ENCODE measurements around the gene ROR2.

Gene ROR2

DNA sequence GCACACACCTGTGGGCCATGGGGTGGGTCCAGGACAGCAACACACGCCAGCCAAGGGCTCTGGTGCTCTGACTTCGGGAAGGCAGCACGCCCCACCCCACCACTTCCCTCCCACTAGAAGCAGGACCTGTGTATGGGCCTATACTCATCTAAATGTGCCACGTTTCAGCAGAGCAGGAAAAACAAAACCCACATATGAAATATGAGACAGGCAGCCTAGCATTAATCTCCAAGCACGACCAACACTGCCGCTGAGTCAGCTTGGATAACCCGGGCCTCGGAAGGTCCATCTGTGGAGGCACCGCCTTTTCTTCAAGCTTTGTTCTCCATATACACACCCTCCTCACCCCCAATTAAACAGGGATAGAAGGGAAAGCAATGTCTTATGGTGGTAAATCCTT lies 203.1 kb downstream of the ROR2 start:
- DNase-seq (ENCODE audit: low read depth, low spot score) = no peak

DNA sequence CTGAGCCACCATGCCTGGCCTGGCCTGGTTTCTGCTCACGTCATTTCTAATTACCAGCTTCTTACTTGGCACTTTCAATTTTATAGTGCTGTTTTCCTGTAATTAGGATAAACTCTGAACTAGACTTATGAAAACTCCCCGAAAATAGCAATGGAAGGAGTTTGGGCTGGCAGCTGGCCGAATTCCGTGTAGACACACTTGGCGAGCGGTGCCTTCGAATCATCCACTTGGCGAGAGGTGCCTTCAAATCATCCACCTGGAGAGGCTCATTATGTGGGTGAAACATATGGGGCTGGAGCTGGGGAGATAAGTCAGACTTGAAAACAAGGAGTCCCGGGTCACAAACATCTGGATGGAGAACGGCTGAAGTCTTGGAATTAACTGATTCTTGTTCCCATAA lies 203.7 kb downstream of the ROR2 start:
- DNase-seq (ENCODE audit: low read depth, low spot score) = no peak

DNA sequence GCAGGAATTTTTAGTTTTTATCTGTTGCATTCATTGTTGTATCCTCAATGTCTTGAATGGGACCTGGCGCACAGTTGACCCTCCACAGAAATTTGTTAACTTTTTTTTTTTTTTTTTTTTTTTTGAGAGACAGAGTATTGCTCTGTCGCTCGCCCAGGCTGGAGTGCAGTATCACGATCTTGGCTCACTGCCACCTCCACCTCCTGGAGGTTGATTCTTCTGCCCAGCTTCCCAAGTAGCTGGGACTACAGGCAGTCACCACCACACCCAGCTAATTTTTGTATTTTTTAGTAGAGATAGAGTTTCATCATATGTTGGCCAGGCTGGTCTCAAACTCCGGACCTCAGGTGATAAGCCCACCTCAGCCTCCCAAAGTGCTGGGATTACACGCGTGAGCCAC lies 205.9 kb downstream of the ROR2 start:
- DNase-seq (ENCODE audit: low read depth, low spot score) = no peak

DNA sequence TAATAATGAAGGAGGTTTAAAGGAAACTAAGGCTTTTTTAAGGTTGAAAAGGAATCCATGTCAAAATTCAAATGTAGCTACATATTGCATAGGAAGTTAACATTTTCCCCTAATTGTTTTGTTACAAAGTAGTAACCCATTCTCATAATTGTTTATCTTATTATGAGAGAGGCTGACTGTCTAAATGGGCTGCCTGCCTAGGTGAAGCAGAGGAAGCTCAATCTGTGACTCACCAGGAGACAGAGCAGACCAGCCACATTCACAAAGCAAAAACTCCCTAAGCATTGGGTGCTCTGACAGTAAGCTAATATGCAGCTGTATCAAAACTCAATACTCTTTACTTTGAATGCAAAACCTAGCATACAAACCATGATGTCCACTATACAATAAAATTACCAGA lies 208.5 kb downstream of the ROR2 start:
- peak; percentile 60 for DNase-seq (ENCODE audit: low read depth, low spot score)

DNA sequence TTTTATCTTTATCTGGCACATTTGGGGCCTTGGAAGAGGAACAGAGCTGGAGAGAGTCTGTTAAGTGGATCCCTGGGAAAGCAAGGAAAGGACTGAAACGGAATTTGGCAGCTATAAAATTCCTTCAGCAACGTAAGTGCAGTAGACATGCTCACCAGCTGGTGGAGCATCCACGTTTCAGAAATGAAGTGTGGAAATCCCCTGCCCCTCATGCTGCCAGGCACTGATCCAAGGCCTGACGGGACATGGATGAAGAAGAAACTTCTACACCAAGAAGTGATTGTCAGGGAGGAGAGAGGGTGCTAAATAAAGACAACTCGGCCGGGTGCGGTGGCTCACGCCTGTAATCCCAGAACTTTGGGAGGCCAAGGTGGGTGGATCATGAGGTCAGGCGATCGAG lies 209.3 kb downstream of the ROR2 start:
- DNase-seq (ENCODE audit: low read depth, low spot score) = peak; percentile 55

DNA sequence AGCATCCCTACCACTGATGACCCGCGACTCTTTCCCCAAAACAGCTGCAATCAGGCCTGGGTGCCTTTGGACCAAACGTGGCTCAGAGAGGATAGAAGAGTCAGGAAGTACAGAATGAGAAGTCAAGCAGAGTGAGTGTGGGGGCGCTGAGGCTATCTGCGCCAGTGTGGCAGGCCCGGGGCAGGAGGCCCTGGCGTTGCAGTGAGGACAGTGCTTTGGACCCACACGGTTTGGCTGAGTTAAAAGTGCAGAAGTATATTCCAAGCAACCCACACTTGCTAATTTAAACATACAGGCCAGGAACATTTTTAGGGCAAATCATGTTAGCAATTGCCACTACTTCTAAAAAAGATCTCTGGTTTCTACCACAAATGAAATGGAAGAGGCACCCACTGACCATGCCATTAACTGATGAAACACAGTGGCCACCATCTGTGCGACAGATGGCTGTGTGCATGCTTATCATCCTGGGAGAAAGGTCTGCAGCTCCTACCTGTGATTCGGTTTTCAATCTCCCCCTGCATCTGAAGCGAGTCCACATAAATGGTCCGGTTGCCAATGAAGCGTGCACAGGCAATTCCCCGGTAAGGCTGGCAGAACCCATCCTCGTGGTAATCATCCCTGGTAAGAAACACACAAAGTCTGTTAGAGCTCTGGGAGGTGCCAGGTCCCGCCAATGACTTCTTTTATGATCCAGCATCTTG lies 213.0 kb downstream of the ROR2 start:
- DNase-seq (ENCODE audit: low read depth, low spot score) = no peak

DNA sequence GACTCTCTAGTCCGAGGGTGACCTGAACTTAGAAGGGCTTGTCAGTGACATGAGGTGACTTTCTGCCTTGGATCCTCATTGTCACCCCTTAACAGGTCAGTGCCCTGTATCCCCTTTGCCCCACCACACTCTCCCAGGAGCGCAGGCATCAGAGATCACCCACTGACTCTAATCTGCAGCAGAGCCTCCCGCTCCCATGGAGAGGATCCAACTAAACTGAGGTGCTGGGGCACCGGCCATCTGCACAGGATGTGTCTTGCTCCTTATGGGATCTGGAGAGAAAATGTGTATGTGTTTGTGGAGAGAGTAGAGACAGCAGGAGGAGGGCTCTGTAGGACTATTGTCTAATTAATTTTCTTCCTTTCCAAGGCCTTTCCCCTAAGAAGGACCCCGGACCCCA lies 213.7 kb downstream of the ROR2 start:
- DNase-seq (ENCODE audit: low read depth, low spot score) = no peak

DNA sequence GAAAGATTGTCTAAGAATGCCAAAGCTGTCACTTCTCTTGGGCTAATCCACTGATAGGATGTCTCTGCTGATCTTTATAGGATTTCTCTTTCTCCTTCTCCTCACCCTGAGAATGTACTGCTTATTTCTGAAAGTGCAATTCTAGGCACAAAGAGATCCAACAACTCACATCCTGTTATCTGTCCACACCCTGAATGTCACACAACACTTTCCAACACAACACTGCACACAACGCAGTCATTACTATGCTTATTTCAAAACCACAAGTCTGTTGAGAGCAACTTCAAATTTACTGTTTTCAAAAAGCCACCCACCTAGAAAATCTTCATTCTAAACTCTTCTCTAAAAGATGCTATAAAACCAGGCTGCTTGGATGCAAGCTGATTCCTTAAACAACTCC lies 215.0 kb downstream of the ROR2 start:
- DNase-seq (ENCODE audit: low read depth, low spot score) = no peak

DNA sequence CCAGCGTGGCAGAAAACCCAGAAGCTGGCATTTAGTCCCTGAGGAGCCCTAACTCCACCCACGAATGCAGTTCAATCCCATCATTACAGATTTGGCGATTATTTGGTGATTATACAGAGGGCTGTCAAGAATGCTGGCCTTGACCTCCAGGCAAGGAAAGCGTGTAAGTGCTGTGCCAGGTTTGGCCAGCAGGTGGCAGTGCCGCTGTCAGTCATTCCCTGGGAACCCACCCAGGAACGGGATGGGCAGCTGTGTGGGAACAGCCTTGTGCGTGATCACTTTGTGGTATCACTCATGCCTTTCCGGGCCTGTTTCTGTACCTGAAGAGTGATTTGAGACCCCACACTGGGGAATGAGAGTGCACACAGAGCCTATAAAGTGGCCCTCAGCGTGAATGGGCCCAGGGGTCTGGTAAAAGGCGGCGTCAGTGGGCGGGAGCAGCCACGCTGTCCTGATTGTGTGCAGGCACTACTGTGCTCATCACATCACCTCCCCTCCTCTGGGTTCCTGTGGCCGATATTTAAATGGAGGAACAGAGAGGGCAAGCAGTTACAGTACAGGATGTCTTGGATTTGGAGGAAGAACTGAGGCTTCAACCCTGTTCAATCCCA lies 215.6 kb downstream of the ROR2 start:
- DNase-seq (ENCODE audit: low read depth, low spot score) = peak; percentile 72

DNA sequence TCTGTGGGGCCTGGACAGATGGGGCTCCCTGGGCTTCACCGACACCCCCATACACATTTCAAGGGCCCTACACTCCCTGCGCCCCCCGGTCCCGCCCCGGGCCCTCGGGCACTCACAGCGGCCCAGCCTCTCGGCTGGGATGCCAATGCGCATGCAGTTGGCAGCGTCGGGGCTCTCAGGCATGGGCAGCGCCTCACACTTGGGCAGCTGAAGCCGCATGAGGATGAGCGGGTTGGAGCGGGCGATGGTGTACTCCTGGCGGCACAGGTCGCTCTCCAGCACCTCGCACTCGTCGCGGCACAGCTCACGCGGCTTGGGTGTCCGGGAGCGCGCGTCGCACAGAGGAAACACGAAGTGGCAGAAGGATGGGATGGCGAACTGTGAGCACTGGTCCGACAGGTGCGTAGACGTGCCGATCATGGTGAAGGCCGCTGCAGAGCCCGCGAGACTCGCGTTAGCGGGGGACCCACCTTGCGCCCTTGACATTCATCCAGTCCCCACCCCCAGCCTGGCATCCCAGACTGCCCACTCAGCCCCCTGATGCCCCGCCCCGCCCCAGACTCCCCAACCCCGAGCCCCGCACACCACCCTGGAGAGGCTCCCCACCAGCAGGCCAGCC lies 216.9 kb downstream of the ROR2 start:
- DNase-seq (ENCODE audit: low read depth, low spot score) = no peak

DNA sequence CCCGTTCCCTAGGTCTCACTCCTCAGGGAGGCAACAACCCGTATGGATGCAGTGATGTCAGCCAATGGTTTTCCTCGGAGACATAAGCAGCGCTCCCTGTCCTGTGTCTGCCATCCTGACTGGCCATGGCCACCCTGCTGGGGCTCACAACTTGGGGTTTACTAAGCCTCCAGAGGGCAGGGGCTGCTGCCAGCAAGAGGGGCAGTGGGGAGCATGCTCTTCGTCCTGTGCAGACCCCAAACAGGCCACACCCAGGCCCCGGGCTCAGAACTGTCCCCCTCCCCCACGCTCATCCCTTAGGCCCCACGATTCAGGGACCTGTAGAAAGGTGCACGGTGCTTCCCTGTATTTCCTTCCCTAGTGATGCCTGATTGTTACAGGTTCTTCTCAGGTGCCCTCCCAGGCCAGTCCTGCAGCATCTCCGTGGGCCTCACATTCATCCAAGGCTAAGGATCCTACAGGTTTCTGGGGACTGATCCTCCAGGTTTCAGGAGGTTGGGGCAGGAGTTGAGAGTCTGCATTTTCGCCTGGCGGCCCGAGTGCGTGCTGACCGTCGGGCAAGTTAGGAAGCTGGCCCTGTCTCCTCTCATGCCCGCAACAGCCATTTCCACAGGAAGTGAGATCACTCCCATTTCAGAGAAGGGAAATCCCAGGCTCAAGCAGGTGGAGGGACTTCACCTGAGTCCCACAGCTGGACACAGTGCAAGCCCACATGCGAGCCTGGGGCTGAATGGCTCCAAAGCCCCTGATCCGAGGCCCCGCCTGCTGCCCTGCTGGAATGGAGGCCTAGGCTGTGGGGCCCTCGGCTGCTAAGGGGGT lies 217.6 kb downstream of the ROR2 start:
- DNase-seq (ENCODE audit: low read depth, low spot score) = no peak

DNA sequence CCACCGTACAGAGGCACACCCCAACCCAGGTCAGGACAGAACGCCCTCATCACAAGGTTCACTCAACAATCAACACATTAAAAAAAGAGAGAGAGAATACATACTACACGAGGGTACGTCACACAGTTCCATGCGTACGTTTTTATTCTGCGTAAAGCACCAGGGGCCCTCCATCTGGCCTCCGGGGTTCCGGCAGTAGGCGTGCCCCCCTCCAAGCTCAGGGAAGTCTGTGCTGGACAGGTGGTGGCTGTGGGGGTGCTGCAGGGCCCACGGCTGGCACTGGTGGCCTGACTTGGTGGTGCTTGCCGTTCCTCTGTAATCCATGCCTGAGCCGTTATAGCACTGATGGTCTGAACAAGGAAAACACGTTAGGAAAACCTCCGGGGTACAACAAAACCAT lies 219.2 kb downstream of the ROR2 start:
- DNase-seq (ENCODE audit: low read depth, low spot score) = no peak

DNA sequence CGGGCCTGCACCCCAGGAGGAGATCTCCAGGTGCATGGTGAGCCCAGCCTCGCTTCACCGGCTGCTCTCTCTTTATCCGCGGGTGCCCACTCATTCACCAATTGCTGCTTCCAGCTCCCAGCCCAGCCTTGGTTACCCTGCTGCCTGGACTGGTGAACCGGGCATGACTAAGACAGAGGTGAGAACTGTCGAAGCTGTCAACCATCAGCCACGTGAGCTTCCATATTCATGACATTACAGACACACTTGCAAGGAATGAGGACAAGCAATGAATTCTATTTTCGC lies 220.5 kb downstream of the ROR2 start:
- no peak for DNase-seq (ENCODE audit: low read depth, low spot score)

DNA sequence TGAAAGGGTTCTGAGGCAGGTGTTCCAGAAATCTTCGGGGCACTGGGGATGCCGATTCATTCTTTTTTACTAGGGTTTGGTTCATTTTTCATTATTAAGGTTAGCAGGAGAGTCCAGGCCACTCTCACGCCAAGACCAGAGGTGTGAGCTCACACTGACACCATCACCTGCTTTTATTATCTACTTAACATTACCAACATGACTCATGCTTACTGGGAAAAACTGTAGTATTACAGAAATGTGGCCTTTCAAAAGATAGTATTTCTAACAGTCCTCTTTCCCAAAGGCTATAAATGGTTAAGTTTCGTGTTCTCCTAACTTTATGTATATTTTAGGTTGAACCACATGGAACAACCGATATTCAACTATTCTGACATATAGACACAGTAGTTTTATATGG lies 222.1 kb downstream of the ROR2 start:
- no peak for DNase-seq (ENCODE audit: low read depth, low spot score)

DNA sequence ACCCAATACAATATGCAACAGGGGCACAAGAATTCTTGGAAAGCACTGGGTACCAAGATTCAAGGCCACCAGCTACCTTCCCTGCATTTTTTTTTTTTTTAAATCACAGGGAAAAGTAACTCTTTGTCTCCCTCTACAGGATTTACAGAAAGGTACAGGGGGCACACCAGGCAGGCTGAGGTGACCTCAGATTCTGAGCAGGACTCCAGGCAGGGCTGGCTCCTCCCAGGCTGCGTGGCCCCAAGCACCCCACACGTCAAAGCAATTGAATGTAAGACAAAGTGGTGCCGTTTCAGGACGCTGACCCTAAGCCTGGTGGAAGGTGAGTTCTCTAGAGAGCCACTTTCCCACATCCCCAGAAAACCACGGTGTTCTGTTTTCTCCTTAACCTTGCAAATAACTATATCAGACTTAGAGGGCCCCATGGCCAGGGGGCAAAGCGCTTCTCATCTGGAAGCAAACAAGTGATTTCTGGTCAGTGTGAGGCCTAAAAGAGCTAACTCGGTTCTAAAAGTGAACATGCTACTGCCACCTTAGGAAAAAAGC lies 222.6 kb downstream of the ROR2 start:
- peak; percentile 69 for DNase-seq (ENCODE audit: low read depth, low spot score)

DNA sequence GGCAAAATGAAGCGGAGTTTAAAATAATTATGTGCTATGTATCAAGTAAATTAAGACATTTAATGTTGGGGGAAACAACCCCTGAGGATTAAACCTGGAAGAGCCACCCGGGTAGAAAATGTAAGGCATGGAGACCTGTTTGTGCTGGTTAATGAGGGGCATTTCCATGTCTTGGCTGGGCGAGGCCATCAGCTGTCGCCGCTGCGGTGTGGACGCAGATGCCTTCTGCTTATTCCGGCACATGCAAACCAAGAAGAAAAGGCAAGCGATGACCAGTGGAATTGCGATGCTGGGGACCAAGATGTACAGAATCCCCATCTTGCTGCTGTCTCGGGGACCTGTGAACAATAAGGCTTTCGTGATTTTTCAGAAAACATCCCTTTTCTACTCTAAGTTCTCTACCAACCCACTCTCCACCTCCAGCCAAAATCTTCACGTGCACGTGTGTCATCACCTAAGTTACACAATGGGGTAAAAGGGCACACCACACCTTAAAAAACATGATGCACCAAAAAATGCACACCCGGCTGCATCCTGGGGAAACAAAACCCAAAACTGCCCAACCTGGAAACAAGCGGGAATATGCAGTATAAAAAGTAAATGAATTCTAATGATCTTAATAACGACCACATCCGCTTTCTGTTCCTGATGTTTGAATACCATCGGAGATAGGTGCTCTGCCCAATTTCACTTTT lies 223.5 kb downstream of the ROR2 start:
- no peak for DNase-seq (ENCODE audit: low read depth, low spot score)

DNA sequence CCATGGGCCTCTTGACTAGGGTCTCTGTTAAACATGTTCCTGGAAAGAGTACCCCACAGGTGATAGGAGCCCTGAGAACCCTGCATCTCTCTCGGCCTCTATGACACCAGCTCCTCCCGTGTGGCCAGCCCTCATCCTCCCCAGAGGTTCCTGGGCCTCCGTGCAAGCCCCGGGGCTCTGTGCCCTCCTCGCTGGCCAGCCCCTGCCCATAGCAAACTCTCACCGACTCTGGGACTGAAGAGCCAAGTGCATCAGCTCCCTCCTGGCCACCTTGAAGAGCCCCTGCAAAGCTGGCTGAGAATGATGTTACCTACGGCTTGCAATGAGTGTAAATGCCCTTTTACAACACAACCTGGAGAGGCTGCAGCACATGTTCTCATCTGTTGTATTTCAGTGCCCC lies 224.4 kb downstream of the ROR2 start:
- DNase-seq (ENCODE audit: low read depth, low spot score) = no peak

DNA sequence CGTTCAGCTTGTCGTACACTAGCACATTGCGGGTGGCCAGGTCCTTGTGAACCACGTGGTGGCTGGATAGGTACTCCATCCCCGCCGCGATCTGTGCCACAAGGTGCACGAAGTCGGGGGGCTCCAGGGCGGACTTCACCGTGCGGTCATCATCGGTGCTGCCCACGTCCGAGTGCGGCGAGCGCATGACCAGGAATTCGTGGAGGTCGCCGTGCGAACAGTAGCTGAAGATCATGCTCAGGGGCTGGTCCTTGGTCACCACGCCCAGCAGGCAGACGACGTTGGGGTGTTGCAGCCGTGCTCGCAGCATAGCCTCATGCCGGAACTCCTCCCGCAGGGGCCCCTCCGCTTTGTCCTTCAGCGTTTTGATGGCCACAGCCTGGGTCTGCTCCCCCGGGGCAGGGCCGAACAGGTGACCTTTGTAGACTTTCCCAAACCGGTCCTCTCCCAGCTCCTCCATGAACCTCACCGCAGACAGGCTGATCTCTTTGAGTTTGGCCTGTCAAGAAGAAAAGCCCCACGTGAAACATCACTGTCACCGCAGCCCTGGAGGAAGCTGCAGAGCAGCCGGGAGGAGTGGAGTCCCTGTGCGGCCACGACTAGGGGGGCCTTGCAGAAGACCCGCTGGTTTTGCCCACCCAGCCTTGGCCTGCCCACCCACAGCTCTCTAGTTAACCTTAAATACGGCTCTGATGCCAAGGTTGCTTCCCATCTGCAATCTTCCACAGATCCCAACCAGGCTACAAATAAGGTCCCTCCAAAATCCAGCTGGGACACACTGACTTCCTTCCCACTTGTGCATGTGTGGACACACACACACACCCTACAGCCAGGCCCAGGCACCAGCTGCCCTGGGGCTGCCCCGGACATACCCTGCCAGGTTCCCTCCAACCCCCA lies 225.2 kb downstream of the ROR2 start:
- DNase-seq (ENCODE audit: low read depth, low spot score) = no peak

DNA sequence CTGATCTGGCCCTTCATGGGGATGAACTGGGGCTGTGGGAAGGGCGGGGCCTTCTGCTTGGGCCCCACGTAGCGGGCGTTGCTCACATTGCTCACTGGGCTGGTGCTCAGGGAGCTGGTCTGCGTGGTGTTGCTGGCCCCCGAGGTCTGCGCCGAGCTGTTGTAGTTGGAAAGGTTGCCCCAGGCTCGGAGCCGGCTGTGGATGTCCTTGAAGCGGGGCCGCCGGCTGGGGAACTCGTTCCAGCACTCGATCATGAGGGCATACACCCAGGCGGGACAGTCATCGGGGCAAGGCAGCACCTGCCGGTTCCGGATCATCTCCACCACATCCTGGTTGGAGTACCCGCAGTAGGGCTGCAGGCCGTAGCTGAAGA lies 226.0 kb downstream of the ROR2 start:
- DNase-seq (ENCODE audit: low read depth, low spot score) = no peak

DNA sequence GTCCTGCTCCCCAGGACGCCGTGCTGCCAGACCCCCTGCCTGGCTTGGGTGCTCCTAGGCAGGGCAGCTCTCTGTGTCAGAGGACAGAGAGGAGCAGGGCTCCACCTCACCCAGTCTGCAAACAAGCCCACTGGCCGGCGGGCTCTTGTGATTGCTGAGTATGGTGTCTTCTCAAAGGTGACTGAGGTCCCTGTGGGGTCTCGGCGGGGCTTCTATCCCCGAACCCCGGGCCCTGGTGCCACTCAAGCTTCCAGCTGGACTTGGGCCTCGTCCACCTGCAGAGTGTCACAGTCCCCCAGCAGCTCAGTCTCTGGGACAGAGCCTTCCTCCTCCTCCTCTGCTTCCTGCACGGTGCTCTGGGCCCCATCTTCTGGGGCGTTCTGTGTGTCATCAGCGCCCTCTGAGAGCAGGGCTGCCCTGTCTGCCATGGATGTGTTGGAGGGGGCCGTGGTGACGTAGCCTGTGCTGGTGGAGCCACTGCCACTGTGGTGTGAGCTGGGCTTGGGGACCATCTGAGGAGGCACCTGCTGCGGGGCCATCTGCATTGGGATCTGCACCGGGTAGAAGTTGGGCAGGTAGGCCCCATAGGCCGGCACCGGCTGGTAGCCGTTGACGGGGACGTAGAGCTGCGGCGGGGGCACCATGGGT lies 226.5 kb downstream of the ROR2 start:
- no peak for DNase-seq (ENCODE audit: low read depth, low spot score)
